ENCODE data around the gene IGLL1.
"Not testable (repeated sequence)": the region's sequence is repeated elsewhere in the genome, so short reads cannot be mapped to it uniquely, and the experiment has no call there.

Gene IGLL1

GRCh38 chr22:23562186-23562585, 17.9 kb downstream of the IGLL1 start:
- no peak for DNase-seq

GRCh38 chr22:23561025-23561510, 19.0 kb downstream of the IGLL1 start:
- DNase-seq: not testable (repeated sequence)

- DNase-seq: not testable (repeated sequence)
Observed at GRCh38 chr22:23560215-23560614, 19.9 kb downstream of the IGLL1 start.

GRCh38 chr22:23557467-23557866, 22.6 kb downstream of the IGLL1 start:
- no peak for DNase-seq

- no peak for DNase-seq
Observed at GRCh38 chr22:23557036-23557435, 23.1 kb downstream of the IGLL1 start.

- no peak for DNase-seq
Observed at GRCh38 chr22:23556026-23556620, 24.0 kb downstream of the IGLL1 start.

- DNase-seq: no peak
Observed at GRCh38 chr22:23555118-23555517, 25.0 kb downstream of the IGLL1 start.

- no peak for DNase-seq
Observed at GRCh38 chr22:23553924-23554870, 25.9 kb downstream of the IGLL1 start.

GRCh38 chr22:23553438-23553837, 26.7 kb downstream of the IGLL1 start:
- DNase-seq: no peak

GRCh38 chr22:23552573-23552972, 27.5 kb downstream of the IGLL1 start:
- no peak for DNase-seq

- DNase-seq: no peak
Observed at GRCh38 chr22:23551385-23551784, 28.7 kb downstream of the IGLL1 start.

GRCh38 chr22:23550049-23550650, 29.9 kb downstream of the IGLL1 start:
- no peak for DNase-seq

GRCh38 chr22:23549198-23549595, 30.9 kb downstream of the IGLL1 start:
- DNase-seq: no peak

- DNase-seq: no peak
Observed at GRCh38 chr22:23548501-23549197, 31.4 kb downstream of the IGLL1 start.

- no peak for DNase-seq
Observed at GRCh38 chr22:23547818-23548500, 32.1 kb downstream of the IGLL1 start.

GRCh38 chr22:23547382-23547781, 32.7 kb downstream of the IGLL1 start:
- not testable (repeated sequence) for DNase-seq

- no peak for DNase-seq
Observed at GRCh38 chr22:23544852-23545251, 35.2 kb downstream of the IGLL1 start.

GRCh38 chr22:23543506-23544000, 36.5 kb downstream of the IGLL1 start:
- DNase-seq: not testable (repeated sequence)

GRCh38 chr22:23542933-23543332, 37.2 kb downstream of the IGLL1 start:
- DNase-seq: no peak

- not testable (repeated sequence) for DNase-seq
Observed at GRCh38 chr22:23542391-23542790, 37.7 kb downstream of the IGLL1 start.

GRCh38 chr22:23541849-23542281, 38.2 kb downstream of the IGLL1 start:
- DNase-seq: not testable (repeated sequence)

- not testable (repeated sequence) for DNase-seq
Observed at GRCh38 chr22:23540837-23541236, 39.3 kb downstream of the IGLL1 start.

Measured in NCI-H526 treated with DMSO at 0.1 percent for 48 hours (cell line).